ENCODE measurements around the gene KIAA0513. TPM values are rescaled to one million over a fixed set of nuclear protein-coding genes. Genes with fewer than 3 reads are reported as not detected.

KIAA0513 gene
- total and polyA plus RNA-seq, 2 donors (not counting 1 experiment from before 2014, with no cell fraction given) = 11.7 to 22.3 TPM

DNA sequence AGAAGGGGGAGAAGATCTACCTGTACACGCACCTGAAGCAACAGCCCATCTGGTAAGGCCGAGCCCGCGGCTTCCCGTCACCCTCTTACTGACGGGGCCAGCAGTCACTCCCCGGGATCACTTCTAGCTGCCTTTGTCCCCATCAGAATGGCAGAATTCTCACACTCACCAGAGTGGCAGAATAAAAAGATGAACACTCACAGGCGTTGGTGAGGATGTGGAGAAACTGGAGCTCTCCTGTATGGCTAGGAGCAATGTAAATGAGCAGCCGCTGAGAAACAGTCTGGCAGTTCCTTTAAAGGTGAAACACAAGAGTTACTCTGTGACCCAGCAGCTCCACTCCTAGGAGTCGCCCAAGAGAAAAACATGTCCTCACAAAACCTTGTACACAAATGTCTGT is 51.4 kb downstream of the KIAA0513 start:
- H3K4me1 ChIP-seq (ENCODE audit: control insufficient read depth, extremely low read depth, insufficient read depth, low read length) = no peaks in the 10 kb centered on the region
- no peaks in the 10 kb centered on the region for H3K79me2 ChIP-seq (ENCODE audit: control insufficient read depth, insufficient read depth, low read length)
- H3K27ac ChIP-seq (ENCODE audit: insufficient read depth, low read length) = no peak overlapping the region
- H4K20me1 ChIP-seq (ENCODE audit: control insufficient read depth, extremely low read depth, insufficient read depth, low read length) = no peaks in the 10 kb centered on the region
- no peak overlapping the region for H3K9ac ChIP-seq (ENCODE audit: insufficient read depth, low read length)
- H3K4me3 ChIP-seq (replicated peaks in 1 of 4; ENCODE audit: control extremely low read depth in 1 of 4, insufficient read depth in 1 of 4, low read depth in 3 of 4, low read length in 4 of 4) = no peak overlapping the region
- H3K4me2 ChIP-seq (ENCODE audit: extremely low read depth, insufficient read depth, low read length) = no peak overlapping the region
- TF ChIP-seq, protein P1, sequence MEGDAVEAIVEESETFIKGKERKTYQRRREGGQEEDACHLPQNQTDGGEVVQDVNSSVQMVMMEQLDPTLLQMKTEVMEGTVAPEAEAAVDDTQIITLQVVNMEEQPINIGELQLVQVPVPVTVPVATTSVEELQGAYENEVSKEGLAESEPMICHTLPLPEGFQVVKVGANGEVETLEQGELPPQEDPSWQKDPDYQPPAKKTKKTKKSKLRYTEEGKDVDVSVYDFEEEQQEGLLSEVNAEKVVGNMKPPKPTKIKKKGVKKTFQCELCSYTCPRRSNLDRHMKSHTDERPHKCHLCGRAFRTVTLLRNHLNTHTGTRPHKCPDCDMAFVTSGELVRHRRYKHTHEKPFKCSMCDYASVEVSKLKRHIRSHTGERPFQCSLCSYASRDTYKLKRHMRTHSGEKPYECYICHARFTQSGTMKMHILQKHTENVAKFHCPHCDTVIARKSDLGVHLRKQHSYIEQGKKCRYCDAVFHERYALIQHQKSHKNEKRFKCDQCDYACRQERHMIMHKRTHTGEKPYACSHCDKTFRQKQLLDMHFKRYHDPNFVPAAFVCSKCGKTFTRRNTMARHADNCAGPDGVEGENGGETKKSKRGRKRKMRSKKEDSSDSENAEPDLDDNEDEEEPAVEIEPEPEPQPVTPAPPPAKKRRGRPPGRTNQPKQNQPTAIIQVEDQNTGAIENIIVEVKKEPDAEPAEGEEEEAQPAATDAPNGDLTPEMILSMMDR (conservative IDR thresholded peaks at IDR 0.05 in 1 of 2, IDR thresholded peaks at IDR 0.05 in 1 of 2; ENCODE audit: low read depth in 1 of 2, low read length in 2 of 2) = no peak
- TF ChIP-seq EZH2 (IDR thresholded peaks at IDR 0.05; ENCODE audit: low read length, missing control alignments) = no peak
- no peak overlapping the region for H2AFZ ChIP-seq (ENCODE audit: low read length)
- H3K9me3 ChIP-seq (ENCODE audit: control insufficient read depth, insufficient read depth, low read depth, low read length) = no peaks in the 10 kb centered on the region
- DNase-seq (ENCODE audit: low read depth in 2 of 2) = no peak
- H3K36me3 ChIP-seq (ENCODE audit: control insufficient read depth, insufficient read depth, low read length) = peaks cover 16% of the 10 kb centered on the region
- H3K27me3 ChIP-seq (ENCODE audit: control insufficient read depth, insufficient read depth, low read length) = no peaks in the 10 kb centered on the region

DNA sequence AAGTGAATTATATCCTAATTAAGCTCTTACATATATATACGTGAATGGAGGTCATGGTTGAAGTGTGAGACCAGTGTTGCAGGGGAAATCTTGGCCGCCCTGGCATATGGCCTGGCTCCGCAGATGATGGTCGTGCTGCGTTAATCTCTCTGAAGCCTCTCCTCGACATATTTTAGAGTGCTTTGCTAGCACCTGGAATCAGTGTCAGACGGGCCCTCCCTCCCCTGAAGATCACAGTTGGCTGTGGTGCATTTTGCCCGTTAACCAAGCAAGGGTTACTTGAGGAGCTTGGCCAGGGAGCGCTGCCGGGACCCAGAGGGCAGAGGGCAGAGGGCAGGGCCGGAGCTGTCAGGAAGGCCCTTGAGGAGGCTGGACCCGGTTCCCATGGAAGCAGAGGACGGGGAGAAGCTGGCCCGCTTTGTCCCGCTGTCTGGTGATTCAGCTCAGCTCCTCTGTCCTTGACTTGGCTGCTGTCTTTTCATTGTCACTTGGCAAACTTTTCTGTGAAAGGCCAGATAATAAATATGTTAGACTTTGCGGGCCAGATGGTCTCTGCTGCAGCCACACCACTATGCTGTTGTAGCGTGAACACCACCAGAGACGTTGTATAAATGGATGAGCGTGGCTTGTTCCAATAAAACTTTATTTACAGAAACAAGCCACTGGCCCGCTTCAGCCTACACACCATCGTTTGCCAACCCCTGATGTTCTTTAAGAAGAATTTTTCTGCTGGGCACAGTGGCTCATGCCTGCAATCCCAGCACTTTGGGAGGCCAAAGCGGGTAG is 52.4 kb downstream of the KIAA0513 start:
- Histone ChIP-seq H3K4me1 (ENCODE audit: control insufficient read depth, extremely low read depth, insufficient read depth, low read length) (no peaks in the 10 kb centered on the region), H3K4me3 (replicated peaks in 1 of 4; ENCODE audit: control extremely low read depth in 1 of 4, insufficient read depth in 1 of 4, low read depth in 3 of 4, low read length in 4 of 4) (no peak overlapping the region), H3K27ac (ENCODE audit: insufficient read depth, low read length) (no peak overlapping the region), H3K9me3 (ENCODE audit: control insufficient read depth, insufficient read depth, low read depth, low read length) (no peaks in the 10 kb centered on the region), H2AFZ (ENCODE audit: low read length) (no peak overlapping the region), H3K79me2 (ENCODE audit: control insufficient read depth, insufficient read depth, low read length) (no peaks in the 10 kb centered on the region), H3K27me3 (ENCODE audit: control insufficient read depth, insufficient read depth, low read length) (no peaks in the 10 kb centered on the region), H3K36me3 (ENCODE audit: control insufficient read depth, insufficient read depth, low read length) (peaks cover 16% of the 10 kb centered on the region), H3K9ac (ENCODE audit: insufficient read depth, low read length) (no peak overlapping the region), H4K20me1 (ENCODE audit: control insufficient read depth, extremely low read depth, insufficient read depth, low read length) (no peaks in the 10 kb centered on the region), H3K4me2 (ENCODE audit: extremely low read depth, insufficient read depth, low read length) (no peak overlapping the region)
- no peak for DNase-seq (ENCODE audit: low read depth in 2 of 2)
- no peak for TF ChIP-seq EZH2 (IDR thresholded peaks at IDR 0.05; ENCODE audit: low read length, missing control alignments)
- TF ChIP-seq, protein P1 (conservative IDR thresholded peaks at IDR 0.05 in 1 of 2, IDR thresholded peaks at IDR 0.05 in 1 of 2; ENCODE audit: low read depth in 1 of 2, low read length in 2 of 2) = no peak

DNA sequence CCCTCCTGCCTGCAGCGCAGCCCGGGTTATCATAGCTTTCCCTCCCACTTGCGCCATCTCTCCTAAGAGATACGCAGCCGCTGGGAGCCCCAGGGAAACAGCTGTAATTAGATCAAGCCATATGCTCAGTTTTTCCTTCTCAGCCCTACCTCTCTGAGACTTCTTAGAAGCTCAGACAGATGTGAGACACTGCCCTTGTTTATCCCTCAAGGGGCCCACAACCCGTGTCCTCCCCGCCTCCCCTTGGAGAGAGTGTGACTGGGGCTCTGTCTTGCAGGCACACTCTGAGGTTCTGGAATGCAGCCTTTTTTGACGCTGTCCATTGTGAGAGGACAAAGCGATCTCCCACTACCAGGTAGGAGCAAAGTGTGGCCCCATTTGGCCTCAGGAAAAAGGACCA is 53.4 kb downstream of the KIAA0513 start:
- no peak overlapping the region for H3K9ac ChIP-seq (ENCODE audit: insufficient read depth, low read length)
- H3K4me1 ChIP-seq (ENCODE audit: control insufficient read depth, extremely low read depth, insufficient read depth, low read length) = no peaks in the 10 kb centered on the region
- no peak overlapping the region for H3K27ac ChIP-seq (ENCODE audit: insufficient read depth, low read length)
- no peaks in the 10 kb centered on the region for H3K9me3 ChIP-seq (ENCODE audit: control insufficient read depth, insufficient read depth, low read depth, low read length)
- no peak overlapping the region for H3K4me2 ChIP-seq (ENCODE audit: extremely low read depth, insufficient read depth, low read length)
- peaks cover 13% of the 10 kb centered on the region for H3K36me3 ChIP-seq (ENCODE audit: control insufficient read depth, insufficient read depth, low read length)
- DNase-seq (ENCODE audit: low read depth in 2 of 2) = no peak
- H3K27me3 ChIP-seq (ENCODE audit: control insufficient read depth, insufficient read depth, low read length) = no peaks in the 10 kb centered on the region
- no peaks in the 10 kb centered on the region for H4K20me1 ChIP-seq (ENCODE audit: control insufficient read depth, extremely low read depth, insufficient read depth, low read length)
- no peak overlapping the region for H3K4me3 ChIP-seq (replicated peaks in 1 of 4; ENCODE audit: control extremely low read depth in 1 of 4, insufficient read depth in 1 of 4, low read depth in 3 of 4, low read length in 4 of 4)
- no peak for TF ChIP-seq EZH2 (IDR thresholded peaks at IDR 0.05; ENCODE audit: low read length, missing control alignments)
- TF ChIP-seq, protein P1 (conservative IDR thresholded peaks at IDR 0.05 in 1 of 2, IDR thresholded peaks at IDR 0.05 in 1 of 2; ENCODE audit: low read depth in 1 of 2, low read length in 2 of 2) = no peak
- H3K79me2 ChIP-seq (ENCODE audit: control insufficient read depth, insufficient read depth, low read length) = no peaks in the 10 kb centered on the region
- H2AFZ ChIP-seq (ENCODE audit: low read length) = no peak overlapping the region

Data from fibroblast of lung (primary cell).